Activated CD4-positive, alpha-beta T cell treated with anti-CD3 and anti-CD28 coated beads for 36 hours (primary cell): ENCODE data around the gene TCF25. TPM values are rescaled to one million over a fixed set of nuclear protein-coding genes. Genes with fewer than 3 reads are reported as not detected.

Experiments
- ATAC-seq: fragments of 200-7000 bp; cut with Tn5 transposase; one replicate; pipeline ENCODE4 v1.10.0; 2021; ENCODE audit warnings: mild to moderate bottlenecking, moderate library complexity
- CTCF ChIA-PET: fragments of 350-600 bp; sonication (Branson Sonifier 250); formaldehyde crosslinking; loops from one replicate; lab custom pipeline; 2021; ENCODE audit warnings: antibody characterized with exemption; lab: Charles Lee
- POLR2A ChIA-PET: fragments of 350-600 bp; sonication (Branson Sonifier 250); formaldehyde crosslinking; loops from one replicate; lab custom pipeline; 2021; ENCODE audit warnings: antibody characterized with exemption, inconsistent platforms; lab: Charles Lee
- DNase-seq: peaks from one replicate; pipeline ENCODE4 v3.0.0-alpha.2; 2020
- H3K27ac Mint-ChIP-seq: one replicate; pipeline ENCODE4 v1.8.0; 2021; ENCODE audit warnings: mixed read lengths
- H3K27me3 Mint-ChIP-seq: one replicate; pipeline ENCODE4 v1.8.0; 2021; ENCODE audit warnings: mixed read lengths
- H3K36me3 Mint-ChIP-seq: one replicate; pipeline ENCODE4 v1.8.0; 2021; ENCODE audit warnings: low read depth, mixed read lengths
- H3K4me1 Mint-ChIP-seq: one replicate; pipeline ENCODE4 v1.8.0; 2021; ENCODE audit warnings: mixed read lengths
- H3K4me3 Mint-ChIP-seq: one replicate; pipeline ENCODE4 v1.8.0; 2021; ENCODE audit warnings: mild to moderate bottlenecking, moderate library complexity, mixed read lengths
- H3K9me3 Mint-ChIP-seq: one replicate; pipeline ENCODE4 v1.8.0; 2021; ENCODE audit warnings: low read depth, mixed read lengths
- intact Hi-C, 2 experiments: fragments of 100-400 bp; cut with DNase I in 1 of 2; cut with micrococcal nuclease in 1 of 2; formaldehyde crosslinking; loops; one replicate each; pipeline versions ENCODE4 v1.14.2 to v1.15.1; 2022 to 2024; cut with DNase I, micrococcal nuclease
- total RNA-seq, 2 experiments: library from RNA; stranded (reverse); gene quantifications; one replicate each; pipeline ENCODE4 v1.2.3, GENCODE V29; 2021

TCF25 gene
- total RNA-seq, 2 experiments from 2014 or later, result 122 to 133 TPM

GRCh38 chr16:89847940-89848297, 25.5 kb upstream of the TCF25 start:
- ATAC-seq (no peak), DNase-seq (no peak)
- Mint-ChIP-seq H3K4me3 (no peak overlapping the region), H3K4me1 (peaks cover 8% of the 10 kb centered on the region), H3K9me3 (no peaks in the 10 kb centered on the region), H3K27me3 (no peaks in the 10 kb centered on the region), H3K36me3 (no peaks in the 10 kb centered on the region), H3K27ac (no peak overlapping the region)
- intact Hi-C loops, result no loop called here
- ChIA-PET POLR2A (no interaction called here), CTCF (no interaction called here)

- CTCF ChIA-PET, result interaction anchor here (1.2 kb wide), 1 partner anchor 11 kb away, joined by 3 read pairs; no protein-coding TSS in a partner anchor
- peaks cover 8% of the 10 kb centered on the region for H3K4me1 Mint-ChIP-seq
- no peaks in the 10 kb centered on the region for H3K27me3 Mint-ChIP-seq
- no peak overlapping the region for H3K4me3 Mint-ChIP-seq
- no peak overlapping the region for H3K27ac Mint-ChIP-seq
- no peak for DNase-seq
- H3K36me3 Mint-ChIP-seq, result no peaks in the 10 kb centered on the region
- H3K9me3 Mint-ChIP-seq, result no peaks in the 10 kb centered on the region
- intact Hi-C loops, result no loop called here
- ATAC-seq, result no peak
- POLR2A ChIA-PET, result no interaction called here
Observed at GRCh38 chr16:89848974-89849373, 24.4 kb upstream of the TCF25 start.

- no peaks in the 10 kb centered on the region for H3K4me1 Mint-ChIP-seq
Observed at GRCh38 chr16:89853306-89853993, 19.9 kb upstream of the TCF25 start.

GRCh38 chr16:89855301-89855945, 18.0 kb upstream of the TCF25 start:
- no peak overlapping the region for H3K4me3 Mint-ChIP-seq
- DNase-seq, result no peak
- no peaks in the 10 kb centered on the region for H3K27me3 Mint-ChIP-seq
- ChIA-PET POLR2A (no interaction called here), CTCF (interaction anchor here (0.5 kb wide), 1 partner anchor 150 kb away, joined by 3 read pairs; no protein-coding TSS in a partner anchor)
- ATAC-seq, result no peak
- intact Hi-C loops, result no loop called here
- H3K9me3 Mint-ChIP-seq, result no peaks in the 10 kb centered on the region
- H3K4me1 Mint-ChIP-seq, result no peaks in the 10 kb centered on the region
- H3K36me3 Mint-ChIP-seq, result no peaks in the 10 kb centered on the region
- H3K27ac Mint-ChIP-seq, result no peak overlapping the region

More at GRCh38 chr16:89853306-89853993, 19.9 kb upstream of the TCF25 start:
- ChIA-PET POLR2A (no interaction called here), CTCF (interaction anchor here (0.8 kb wide), 1 partner anchor 37 kb away, joined by 3 read pairs; the partner anchor contains the start of gene FANCA)
- Mint-ChIP-seq H3K27ac (no peak overlapping the region), H3K4me3 (no peak overlapping the region), H3K36me3 (no peaks in the 10 kb centered on the region), H3K27me3 (no peaks in the 10 kb centered on the region), H3K9me3 (no peaks in the 10 kb centered on the region)
- no peak for ATAC-seq
- no peak for DNase-seq
- intact Hi-C loops, result no loop called here

- CTCF ChIA-PET, result no interaction called here
- DNase-seq, result no peak
Observed at GRCh38 chr16:89855986-89856385, 17.4 kb upstream of the TCF25 start.

GRCh38 chr16:89858973-89859614, 14.3 kb upstream of the TCF25 start:
- Mint-ChIP-seq H3K4me1 (peaks cover 18% of the 10 kb centered on the region), H3K27me3 (no peaks in the 10 kb centered on the region), H3K27ac (no peak overlapping the region), H3K9me3 (no peaks in the 10 kb centered on the region), H3K4me3 (no peak overlapping the region), H3K36me3 (no peaks in the 10 kb centered on the region)
- ATAC-seq, result no peak
- DNase-seq, result no peak
- CTCF ChIA-PET, result interaction anchor here (0.6 to 3.0 kb wide), 7 partner anchors 31 to 174 kb away, joined by 3 to 25 read pairs (median 7); partner anchors contain the start of gene SPIRE2
- intact Hi-C loops, result no loop called here
- POLR2A ChIA-PET, result no interaction called here

More at GRCh38 chr16:89855986-89856385, 17.4 kb upstream of the TCF25 start:
- no peak for ATAC-seq
- intact Hi-C loops, result no loop called here
- Mint-ChIP-seq H3K36me3 (no peaks in the 10 kb centered on the region), H3K9me3 (no peaks in the 10 kb centered on the region), H3K27ac (no peak overlapping the region), H3K4me3 (no peak overlapping the region), H3K4me1 (peaks cover 1% of the 10 kb centered on the region), H3K27me3 (no peaks in the 10 kb centered on the region)
- POLR2A ChIA-PET, result no interaction called here

GRCh38 chr16:89859615-89860007, 13.8 kb upstream of the TCF25 start:
- ATAC-seq, result no peak
- intact Hi-C loops, result loop anchor here (1.0 to 2.0 kb wide), 2 partner anchors 43 to 159 kb away; partner anchors contain the start of gene FANCA (in 1 of the 2)
- no peak overlapping the region for H3K4me3 Mint-ChIP-seq
- DNase-seq, result no peak
- no peaks in the 10 kb centered on the region for H3K9me3 Mint-ChIP-seq
- peaks cover 24% of the 10 kb centered on the region for H3K4me1 Mint-ChIP-seq
- no peaks in the 10 kb centered on the region for H3K36me3 Mint-ChIP-seq
- ChIA-PET POLR2A (interaction anchor here (1.4 kb wide), 1 partner anchor 153 kb away, joined by 6 read pairs; no protein-coding TSS in a partner anchor), CTCF (interaction anchor here (0.6 to 3.0 kb wide), 15 partner anchors 10 to 245 kb away, joined by 3 to 25 read pairs (median 4); partner anchors contain the start of genes SPATA2L, SPIRE2 and TCF25)
- H3K27me3 Mint-ChIP-seq, result no peaks in the 10 kb centered on the region
- no peak overlapping the region for H3K27ac Mint-ChIP-seq

GRCh38 chr16:89860747-89861304, 12.6 kb upstream of the TCF25 start:
- DNase-seq (peak; percentile 84), ATAC-seq (peak; percentile 81)
- intact Hi-C loops, result loop anchor here (1.0 to 2.0 kb wide), 3 partner anchors 44 to 161 kb away; partner anchors contain the start of gene FANCA (in 1 of the 2)
- Mint-ChIP-seq H3K9me3 (no peaks in the 10 kb centered on the region), H3K27ac (no peak overlapping the region), H3K36me3 (no peaks in the 10 kb centered on the region), H3K27me3 (no peaks in the 10 kb centered on the region), H3K4me3 (no peak overlapping the region), H3K4me1 (peaks cover 28% of the 10 kb centered on the region)
- CTCF ChIA-PET, result interaction anchor here (0.6 to 3.0 kb wide), 28 partner anchors 10 to 362 kb away, joined by 3 to 25 read pairs (median 4); partner anchors contain the start of genes SPATA2L and TCF25
- POLR2A ChIA-PET, result interaction anchor here (0.5 to 1.4 kb wide), 4 partner anchors 12 to 154 kb away, joined by 3 to 6 read pairs (median 4); partner anchors contain the start of gene TCF25

- Mint-ChIP-seq H3K27ac (no peak overlapping the region), H3K27me3 (no peaks in the 10 kb centered on the region), H3K9me3 (no peaks in the 10 kb centered on the region), H3K4me3 (no peak overlapping the region), H3K4me1 (peaks cover 28% of the 10 kb centered on the region), H3K36me3 (no peaks in the 10 kb centered on the region)
- ATAC-seq (no peak), DNase-seq (no peak)
- CTCF ChIA-PET, result interaction anchor here (0.6 to 3.0 kb wide), 20 partner anchors 9 to 363 kb away, joined by 3 to 25 read pairs (median 4); partner anchors contain the start of genes SPATA2L and TCF25
- POLR2A ChIA-PET, result interaction anchor here (0.8 kb wide), 1 partner anchor 12 kb away, joined by 3 read pairs; the partner anchor contains the start of gene TCF25
- intact Hi-C loops, result loop anchor here (1.0 to 2.0 kb wide), 2 partner anchors 45 to 155 kb away; partner anchors contain the start of gene FANCA (in 1 of the 2)
Observed at GRCh38 chr16:89861648-89862047, 11.7 kb upstream of the TCF25 start.

- ATAC-seq, result no peak
- Mint-ChIP-seq H3K36me3 (peaks cover 3% of the 10 kb centered on the region), H3K9me3 (peaks cover under 1% of the 10 kb centered on the region), H3K27ac (peak overlapping the region; percentile 72), H3K27me3 (no peaks in the 10 kb centered on the region), H3K4me3 (no peak overlapping the region), H3K4me1 (peaks cover 28% of the 10 kb centered on the region)
- no peak for DNase-seq
- CTCF ChIA-PET, result interaction anchor here (0.9 to 2.8 kb wide), 8 partner anchors 10 to 163 kb away, joined by 3 to 15 read pairs (median 4); partner anchors contain the start of genes SPATA2L and TCF25
- intact Hi-C loops, result no loop called here
- POLR2A ChIA-PET, result no interaction called here
Observed at GRCh38 chr16:89862732-89863131, 10.7 kb upstream of the TCF25 start.
